Adrenal gland (tissue), 12 donors: ENCODE results near the gene CPED1. TPM values are rescaled to one million over a fixed set of nuclear protein-coding genes. Genes with fewer than 3 reads are reported as not detected.
"Not testable (repeated sequence)": the region's sequence is repeated elsewhere in the genome, so short reads cannot be mapped to it uniquely, and the experiment has no call there.

Experiments used
- DNase-seq, 7 donors: peaks; one replicate each; pipeline ENCODE4 v3.0.0-alpha.2; 2019 to 2020
- H3K27ac ChIP-seq, 5 donors: fragments of 200-600 bp; sonication (generic) in 4 of 5; 1 replicate in 3 of 5; 2 replicates in 2 of 5; pipeline versions ENCODE4 v1.5.1 to v1.8.0; 2016 to 2020; ENCODE audit warnings: mild to moderate bottlenecking in 1 of 5
- H3K27me3 ChIP-seq: fragments of 200-600 bp; 2 replicates; pipeline ENCODE4 v1.8.0; 2021
- H3K36me3 ChIP-seq, 2 donors: fragments of 200-600 bp; replicated peaks in 1 of 2; 1 replicate in 1 of 2; 2 replicates in 1 of 2; pipeline versions ENCODE4 v1.5.1 to v1.8.0; 2018 to 2022
- H3K4me1 ChIP-seq, 2 donors: fragments of 200-600 bp; replicated peaks in 1 of 2; 1 replicate in 1 of 2; 2 replicates in 1 of 2; pipeline versions ENCODE4 v1.5.1 to v1.8.0; 2018 to 2021
- H3K4me3 ChIP-seq, 4 donors: fragments of 200-600 bp; sonication (generic) in 3 of 4; one replicate each; pipeline ENCODE4 v1.5.1; 2016 to 2018
- H3K9me3 ChIP-seq, 3 donors: fragments of 200-600 bp; sonication (generic) in 1 of 3; replicated peaks in 1 of 3; 1 replicate in 2 of 3; 2 replicates in 1 of 3; pipeline versions ENCODE4 v1.5.1 to v1.8.0; 2016 to 2021
- POLR2A ChIP-seq, 2 donors: fragments of 450-650 bp; IDR thresholded peaks; one replicate each; pipeline ENCODE4 v1.6.1; 2017; ENCODE audit warnings: antibody characterized with exemption in 2 of 2, mild to moderate bottlenecking in 2 of 2, moderate library complexity in 1 of 2
- WGBS, 4 donors: extraction: QIAGEN DNeasy Blood & Tissue Kit in 2 of 4; methylation state at CpG; one replicate each; pipeline versions ENCODE4 v1.1.5 to v1.1.7; 2013 to 2017; 5-methylcytosine and 5-hydroxymethylcytosine counted together
- intact Hi-C, 2 donors: fragments of 100-400 bp; cut with DNase I; formaldehyde crosslinking; loops; one replicate each; pipeline versions ENCODE4 v1.14.1 to v1.15.0; 2022 to 2023
- polyA plus RNA-seq, 3 donors: library from polyadenylated mRNA; stranded (reverse); fragments of 200-250 nt in 2 of 3; fragments of 350-450 nt in 1 of 3; fragmentation: Illumina TruSeq in 1 of 3; extraction: RNeasy Lipid Tissue Mini Kit (QIAGEN cat#74804) in 1 of 3; gene quantifications; one replicate each; pipeline ENCODE4 v1.2.3, GENCODE V29; 2013 to 2014
- total RNA-seq, 9 donors: library from RNA; depleted of rRNA in 4 of 9; stranded (reverse); fragments of >200 nt in 4 of 9; fragments of 120-200 nt in 1 of 9; fragmentation: NEBNext Ultra II Directional in 1 of 9; extraction: Animal tissue kit (Norgen Biotek cat#: 25700) in 1 of 9; gene quantifications; one replicate each; pipeline versions ENCODE4 v1.1.0 to v1.2.4, GENCODE V29; 2013 to 2023
- TF ChIP-seq, protein P1 (sequence below), 6 experiments: fragments of 450-650 bp in 4 of 6; fragments of 200-600 bp in 2 of 6; sonication (generic) in 1 of 6; IDR thresholded peaks; 1 replicate in 5 of 6; 2 replicates in 1 of 6; pipeline versions ENCODE4 v1.5.1 to v1.8.0; 2016 to 2021; ENCODE audit warnings: antibody characterized with exemption in 6 of 6, mild to moderate bottlenecking in 2 of 6, moderate library complexity in 1 of 6
- donor health status: healthy with polysubstance abuse.
- donor health status: Bipolar disorder and iron deficiency.
- donor health status: DM: yes; HTN: yes; CAD: no.
- donor health status: DM: no; HTN: no; CAD: no.
- donor health status: DM: no; HTN: no; CAD: no.
- donor health status: DM: yes; HTN: yes; CAD: no.

Gene CPED1
- total and polyA plus RNA-seq, 12 donors = 5.2 to 72.2 (median 40.7) TPM

DNA sequence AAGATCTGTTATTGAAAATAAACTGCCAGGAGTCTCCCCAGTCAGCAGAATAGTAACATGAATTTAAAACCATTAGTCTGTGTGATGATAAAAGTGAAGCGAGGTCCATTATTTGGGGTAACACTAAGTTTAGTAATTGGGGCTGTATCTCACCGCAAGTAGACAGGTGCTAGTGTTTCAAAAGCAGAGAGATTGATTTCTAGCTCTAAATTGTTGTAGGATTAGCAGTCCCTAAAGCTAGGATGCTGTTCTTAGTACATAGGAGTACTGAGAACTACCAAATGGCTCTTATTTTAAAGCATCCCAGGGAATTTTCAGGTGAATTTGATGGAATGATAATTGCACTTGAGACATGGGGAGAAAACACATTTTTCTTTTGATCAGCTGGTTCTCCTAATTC is 70.5 kb downstream of the CPED1 start:
- intact Hi-C loops = no loop called here
- Histone ChIP-seq H3K27ac (no peak overlapping the region), H3K4me3 (no peak overlapping the region), H3K36me3 (no peaks in the 10 kb centered on the region), H3K4me1 (no peaks in the 10 kb centered on the region), H3K27me3 (no peaks in the 10 kb centered on the region), H3K9me3 (no peaks in the 10 kb centered on the region)
- WGBS, 4 donors = 89 to 97% (median 94%) methylated on average over 2 of the region's 2 CpGs
- no peak for DNase-seq
- TF ChIP-seq POLR2A (IDR thresholded peaks at IDR 0.05) = no peak
- TF ChIP-seq, protein P1, sequence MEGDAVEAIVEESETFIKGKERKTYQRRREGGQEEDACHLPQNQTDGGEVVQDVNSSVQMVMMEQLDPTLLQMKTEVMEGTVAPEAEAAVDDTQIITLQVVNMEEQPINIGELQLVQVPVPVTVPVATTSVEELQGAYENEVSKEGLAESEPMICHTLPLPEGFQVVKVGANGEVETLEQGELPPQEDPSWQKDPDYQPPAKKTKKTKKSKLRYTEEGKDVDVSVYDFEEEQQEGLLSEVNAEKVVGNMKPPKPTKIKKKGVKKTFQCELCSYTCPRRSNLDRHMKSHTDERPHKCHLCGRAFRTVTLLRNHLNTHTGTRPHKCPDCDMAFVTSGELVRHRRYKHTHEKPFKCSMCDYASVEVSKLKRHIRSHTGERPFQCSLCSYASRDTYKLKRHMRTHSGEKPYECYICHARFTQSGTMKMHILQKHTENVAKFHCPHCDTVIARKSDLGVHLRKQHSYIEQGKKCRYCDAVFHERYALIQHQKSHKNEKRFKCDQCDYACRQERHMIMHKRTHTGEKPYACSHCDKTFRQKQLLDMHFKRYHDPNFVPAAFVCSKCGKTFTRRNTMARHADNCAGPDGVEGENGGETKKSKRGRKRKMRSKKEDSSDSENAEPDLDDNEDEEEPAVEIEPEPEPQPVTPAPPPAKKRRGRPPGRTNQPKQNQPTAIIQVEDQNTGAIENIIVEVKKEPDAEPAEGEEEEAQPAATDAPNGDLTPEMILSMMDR (IDR thresholded peaks at IDR 0.05) = no peak

DNA sequence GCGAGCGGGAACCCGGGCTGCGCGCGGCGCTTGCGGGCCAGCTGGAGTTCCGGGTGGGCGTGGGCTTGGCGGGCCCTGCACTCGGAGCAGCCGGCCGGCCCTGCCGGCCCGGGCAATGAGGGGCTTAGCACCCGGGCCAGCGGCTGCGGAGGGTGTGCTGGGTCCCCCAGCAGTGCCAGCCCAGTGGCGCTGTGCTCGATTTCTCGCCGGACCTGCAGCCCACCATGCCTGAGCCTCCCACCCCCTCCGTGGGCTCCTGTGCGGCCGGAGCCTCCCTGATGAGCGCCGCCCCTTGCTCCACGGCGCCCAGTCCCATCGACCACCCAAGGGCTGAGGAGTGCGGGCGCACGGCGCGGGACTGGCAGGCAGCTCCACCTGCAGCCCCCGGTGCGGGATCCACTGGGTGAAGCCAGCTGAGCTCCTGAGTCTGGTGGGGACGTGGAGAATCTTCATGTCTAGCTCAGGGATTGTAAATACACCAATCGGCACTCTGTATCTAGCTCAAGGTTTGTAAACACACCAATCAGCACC is 71.5 kb downstream of the CPED1 start:
- intact Hi-C loops = not testable (repeated sequence)

DNA sequence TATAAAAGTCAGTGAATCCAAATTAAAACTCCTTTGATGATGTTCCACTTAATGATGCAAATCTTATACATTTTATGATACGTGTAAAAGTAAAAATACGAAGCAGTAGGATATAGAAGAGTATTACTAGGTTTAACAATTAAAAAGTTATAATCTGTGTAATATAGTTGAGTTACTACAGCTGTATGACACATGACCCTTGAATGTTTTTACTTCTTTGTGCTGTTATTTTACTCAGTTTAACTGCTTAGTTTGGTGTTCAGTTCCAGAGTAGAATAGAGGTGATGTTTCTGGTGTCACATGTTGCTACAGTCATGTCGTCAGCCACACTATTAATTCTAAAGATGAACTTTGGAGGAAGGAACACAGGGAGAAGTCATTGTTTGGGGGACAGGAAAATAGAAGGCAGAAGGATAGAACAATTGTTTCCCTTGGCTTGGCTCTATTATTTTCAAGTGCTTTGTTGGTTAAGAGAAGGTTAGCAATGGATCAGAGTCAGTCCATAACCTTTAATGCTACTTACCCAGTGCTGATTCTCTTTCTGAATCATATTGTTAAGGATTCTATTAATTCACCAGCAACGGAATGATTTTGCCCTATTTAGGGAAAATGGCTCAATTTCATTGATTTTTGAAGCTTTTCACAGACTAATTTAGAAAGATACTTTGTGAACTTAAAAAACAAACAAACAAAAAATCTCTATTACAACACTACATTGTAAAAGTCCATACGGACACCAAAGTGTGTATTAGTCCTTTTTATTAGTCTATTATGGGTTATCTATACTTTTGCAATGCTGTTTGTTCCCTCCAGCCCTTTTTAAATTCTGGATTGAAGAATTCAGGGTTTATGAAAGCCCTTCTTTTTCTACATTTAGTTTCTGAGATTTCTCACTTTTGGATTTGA is 73.4 kb downstream of the CPED1 start:
- no peak overlapping the region for H3K27ac ChIP-seq
- TF ChIP-seq POLR2A (IDR thresholded peaks at IDR 0.05) = no peak
- TF ChIP-seq, protein P1 (IDR thresholded peaks at IDR 0.05) = no peak
- H3K9me3 ChIP-seq = no peaks in the 10 kb centered on the region
- DNase-seq = no peak
- intact Hi-C loops = no loop called here
- no peaks in the 10 kb centered on the region for H3K27me3 ChIP-seq
- no peaks in the 10 kb centered on the region for H3K4me1 ChIP-seq
- no peaks in the 10 kb centered on the region for H3K36me3 ChIP-seq
- 79 to 85% (median 83%) methylated on average over 5 of the region's 5 CpGs for WGBS, 4 donors
- no peak overlapping the region for H3K4me3 ChIP-seq

More for the DNA sequence above, 71.5 kb downstream of the CPED1 start:
- not testable (repeated sequence) for H3K27me3 ChIP-seq, H3K27ac ChIP-seq, H3K9me3 ChIP-seq, H3K36me3 ChIP-seq, H3K4me1 ChIP-seq, H3K4me3 ChIP-seq, DNase-seq
- 97 to 98% (median 97%) methylated on average over 19 to 40 of the region's 40 CpGs for WGBS, 4 donors

DNA sequence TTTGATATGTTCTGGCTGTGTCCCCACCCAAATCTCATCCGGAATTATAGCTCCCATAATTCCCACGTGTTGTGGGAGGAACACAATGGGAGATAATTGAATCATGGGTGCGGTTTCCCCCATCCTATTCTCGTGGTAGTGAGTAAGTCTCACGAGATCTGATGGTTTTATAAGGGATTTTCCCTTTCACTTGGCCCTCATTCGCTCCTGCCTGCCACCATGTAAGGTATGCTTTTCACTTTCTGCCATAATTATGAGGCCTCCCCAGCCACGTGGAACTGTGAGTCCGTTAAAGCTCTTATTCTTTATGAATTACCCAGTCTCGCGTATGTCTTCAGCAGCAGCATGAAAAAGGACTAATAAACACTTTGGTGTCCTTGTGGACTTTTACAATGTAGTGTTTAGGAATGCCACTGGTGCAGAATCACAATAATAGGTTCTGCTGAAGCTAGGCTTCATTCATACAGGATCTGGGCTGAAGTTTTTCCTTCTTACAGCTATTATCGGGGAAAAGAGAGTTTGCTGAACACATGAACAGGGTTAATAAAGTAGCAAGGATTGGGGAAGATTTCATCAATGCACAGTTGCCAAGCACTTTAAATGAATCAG is 74.3 kb downstream of the CPED1 start:
- Histone ChIP-seq H3K9me3 (no peaks in the 10 kb centered on the region), H3K36me3 (no peaks in the 10 kb centered on the region), H3K4me1 (no peaks in the 10 kb centered on the region), H3K27ac (no peak overlapping the region), H3K4me3 (no peak overlapping the region), H3K27me3 (no peaks in the 10 kb centered on the region)
- intact Hi-C loops = no loop called here
- DNase-seq = no peak
- 76 to 88% (median 84%) methylated on average over 11 of the region's 11 CpGs for WGBS, 4 donors
- TF ChIP-seq, protein P1 (IDR thresholded peaks at IDR 0.05) = no peak
- no peak for TF ChIP-seq POLR2A (IDR thresholded peaks at IDR 0.05)

DNA sequence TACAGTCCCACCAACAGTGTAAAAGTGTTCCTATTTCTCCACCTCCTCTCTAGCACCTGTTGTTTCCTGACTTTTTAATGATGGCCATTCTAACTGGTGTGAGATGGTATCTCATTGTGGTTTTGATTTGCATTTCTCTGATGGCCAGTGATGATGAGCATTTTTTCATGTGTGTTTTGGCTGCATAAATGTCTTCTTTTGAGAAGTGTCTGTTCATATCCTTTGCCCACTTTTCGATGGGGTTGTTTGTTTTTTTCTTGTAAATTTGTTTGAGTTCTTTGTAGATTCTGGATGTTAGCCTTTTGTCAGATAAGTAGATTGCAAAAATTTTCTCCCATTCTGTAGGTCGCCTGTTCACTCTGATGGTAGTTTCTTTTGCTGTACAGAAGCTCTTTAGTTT is 79.2 kb downstream of the CPED1 start:
- DNase-seq, intact Hi-C loops, H3K9me3 ChIP-seq, H3K4me3 ChIP-seq, H3K27me3 ChIP-seq, H3K36me3 ChIP-seq, H3K27ac ChIP-seq: not testable (repeated sequence)
- peaks cover 11 to 20% of the 10 kb centered on the region in 2 donors for H3K4me1 ChIP-seq
- WGBS, 4 donors = 88 to 96% (median 92%) methylated on average over 2 of the region's 2 CpGs
